ENCODE measurements around the gene AK3.
A peak's percentile ranks its signal among the peaks of the same experiment; 100 is the strongest.
"Not testable (repeated sequence)": the region's sequence is repeated elsewhere in the genome, so short reads cannot be mapped to it uniquely, and the experiment has no call there.

AK3 gene

DNA sequence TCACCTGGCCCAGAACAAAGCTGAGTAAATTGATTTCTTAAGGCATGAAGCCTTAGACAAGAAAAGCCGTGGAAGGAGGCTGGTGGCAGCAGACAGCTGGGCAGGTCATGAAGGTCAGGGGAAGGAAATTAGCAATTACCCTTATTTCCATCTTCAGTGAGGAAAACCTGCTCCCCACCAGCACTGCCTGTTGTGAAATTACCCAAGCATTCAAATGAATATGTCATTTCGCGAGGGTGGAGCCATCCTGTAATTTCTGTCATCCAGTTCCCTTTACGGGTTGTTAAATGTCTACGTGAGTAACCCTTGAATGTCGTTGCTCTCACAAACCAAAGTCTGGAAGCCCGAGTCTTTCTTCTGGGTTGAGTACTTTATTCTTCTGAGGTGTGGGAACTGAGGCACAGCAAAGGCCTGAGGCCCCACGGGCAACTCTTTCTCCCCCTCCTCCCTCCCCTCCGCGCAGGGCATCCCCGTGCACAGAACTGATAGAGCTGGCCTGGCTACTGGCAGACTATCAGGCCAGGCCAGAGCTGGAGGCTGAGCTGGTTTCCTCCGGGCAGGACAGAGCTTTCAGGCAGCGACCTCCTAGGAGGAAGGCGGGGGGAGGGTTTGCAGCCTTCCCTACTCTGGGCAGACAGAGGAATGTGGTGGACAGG lies 22.0 kb upstream of the AK3 start:
- intact Hi-C loops (cut with micrococcal nuclease) = loop anchor here (2.0 to 10.0 kb wide), 4 partner anchors 30 to 839 kb away; partner anchors contain the start of genes JAK2 and RCL1
- H3K27ac Mint-ChIP-seq = peak overlapping the region; percentile 39

DNA sequence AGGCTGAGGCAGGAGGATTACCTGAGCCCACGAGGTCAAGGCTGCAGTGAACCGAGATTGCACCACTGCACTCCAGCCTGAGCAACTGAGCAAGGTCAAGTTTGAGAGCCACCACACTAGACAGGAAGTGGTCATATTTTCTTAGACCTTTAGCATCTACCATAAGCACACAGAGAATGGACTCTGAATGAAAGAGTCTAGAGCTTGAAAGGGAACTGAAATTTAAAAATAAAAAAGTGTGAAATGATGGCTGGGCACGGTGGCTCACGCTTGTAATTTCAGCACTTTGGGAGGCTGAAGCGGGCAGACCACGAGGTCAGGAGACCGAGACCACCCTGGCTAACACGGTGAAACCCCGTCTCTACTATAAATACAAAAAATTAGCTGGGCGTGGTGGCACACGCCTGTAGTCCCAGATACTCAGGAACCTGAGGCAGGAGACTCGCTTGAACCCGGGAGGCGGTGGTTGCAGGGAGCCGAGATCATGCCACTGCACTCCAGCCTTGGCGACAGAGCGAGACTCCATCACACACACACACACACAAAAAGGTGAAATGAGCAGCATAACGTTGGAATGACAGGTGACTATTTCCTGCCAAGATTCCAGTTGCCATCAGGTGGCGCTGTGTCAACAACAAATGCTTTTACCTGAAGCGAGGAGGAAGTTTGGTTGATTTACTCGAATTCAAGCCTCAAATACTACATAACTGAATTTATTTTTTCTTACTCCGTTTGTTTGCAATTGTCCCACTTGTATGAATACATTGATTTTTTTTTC lies 21.3 kb upstream of the AK3 start:
- H3K4me1 Mint-ChIP-seq (ENCODE audit: low read depth) = peaks cover 52% of the 10 kb centered on the region

More for the DNA sequence above, 22.0 kb upstream of the AK3 start:
- H3K4me1 Mint-ChIP-seq (ENCODE audit: low read depth) = peaks cover 52% of the 10 kb centered on the region
- peaks cover 11% of the 10 kb centered on the region for H3K27me3 Mint-ChIP-seq
- H3K4me3 Mint-ChIP-seq = peak overlapping the region; percentile 54
- H3K36me3 Mint-ChIP-seq (ENCODE audit: low read depth) = no peaks in the 10 kb centered on the region
- no peaks in the 10 kb centered on the region for H3K9me3 Mint-ChIP-seq

DNA sequence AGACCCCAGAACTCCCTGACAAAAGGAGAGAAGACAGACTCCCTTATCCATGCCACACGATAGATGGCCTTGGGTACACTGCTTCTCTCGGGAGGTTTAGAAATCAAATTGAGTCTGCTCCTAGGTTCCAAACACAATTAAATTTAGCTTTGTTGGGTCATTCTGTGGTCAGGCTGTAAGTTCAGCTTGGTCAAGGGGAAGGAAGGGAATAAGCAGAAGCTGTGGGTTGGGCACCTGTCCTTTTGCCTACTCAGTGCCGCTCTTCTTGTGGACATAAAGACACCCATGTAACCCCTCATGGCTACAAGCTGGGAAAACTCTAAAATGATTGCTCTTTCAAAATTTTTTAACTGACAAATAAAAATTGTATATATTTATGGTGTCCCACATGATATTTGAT lies 19.1 kb upstream of the AK3 start:
- H3K9me3 Mint-ChIP-seq = no peaks in the 10 kb centered on the region
- no peaks in the 10 kb centered on the region for H3K36me3 Mint-ChIP-seq (ENCODE audit: low read depth)
- intact Hi-C loops (cut with micrococcal nuclease) = loop anchor here (5.0 to 10.0 kb wide), 2 partner anchors 685 to 842 kb away; no protein-coding TSS in a partner anchor
- peaks cover 47% of the 10 kb centered on the region for H3K4me1 Mint-ChIP-seq (ENCODE audit: low read depth)
- peak overlapping the region; percentile 50 for H3K27ac Mint-ChIP-seq
- H3K27me3 Mint-ChIP-seq = peaks cover 11% of the 10 kb centered on the region
- no peak overlapping the region for H3K4me3 Mint-ChIP-seq

More for the DNA sequence above, 21.3 kb upstream of the AK3 start:
- intact Hi-C loops (cut with micrococcal nuclease) = loop anchor here (2.0 to 10.0 kb wide), 4 partner anchors 31 to 840 kb away; partner anchors contain the start of genes JAK2 and RCL1
- Mint-ChIP-seq H3K27me3 (peaks cover 11% of the 10 kb centered on the region), H3K36me3 (ENCODE audit: low read depth) (no peaks in the 10 kb centered on the region), H3K4me3 (peak overlapping the region; percentile 54), H3K9me3 (no peaks in the 10 kb centered on the region), H3K27ac (peak overlapping the region; percentile 39)

DNA sequence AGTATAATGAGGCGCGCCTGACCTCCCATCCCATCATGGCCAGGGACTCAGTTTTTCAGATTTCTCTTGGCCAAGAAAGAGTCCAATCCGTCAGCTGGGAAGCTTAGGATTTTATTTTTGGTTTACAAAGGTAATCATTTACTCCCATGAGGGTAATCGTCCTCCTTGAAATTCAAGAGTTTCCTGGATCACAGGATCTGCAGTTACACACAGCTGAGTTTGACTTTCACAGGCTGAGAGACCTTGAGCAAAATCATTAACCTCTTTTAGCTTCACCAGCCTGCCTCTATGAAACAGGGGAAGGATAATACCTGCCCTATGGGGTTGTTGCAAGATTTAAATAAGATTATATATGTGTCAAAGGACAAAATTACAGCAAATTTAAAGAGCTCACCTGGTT lies 15.4 kb upstream of the AK3 start:
- Mint-ChIP-seq H3K27ac (no peak overlapping the region), H3K4me1 (ENCODE audit: low read depth) (peaks cover 31% of the 10 kb centered on the region), H3K36me3 (ENCODE audit: low read depth) (no peaks in the 10 kb centered on the region), H3K9me3 (no peaks in the 10 kb centered on the region), H3K27me3 (peaks cover 14% of the 10 kb centered on the region), H3K4me3 (no peak overlapping the region)
- intact Hi-C loops (cut with micrococcal nuclease) = loop anchor here (5.0 to 10.0 kb wide), 2 partner anchors 154 to 372 kb away; no protein-coding TSS in a partner anchor

DNA sequence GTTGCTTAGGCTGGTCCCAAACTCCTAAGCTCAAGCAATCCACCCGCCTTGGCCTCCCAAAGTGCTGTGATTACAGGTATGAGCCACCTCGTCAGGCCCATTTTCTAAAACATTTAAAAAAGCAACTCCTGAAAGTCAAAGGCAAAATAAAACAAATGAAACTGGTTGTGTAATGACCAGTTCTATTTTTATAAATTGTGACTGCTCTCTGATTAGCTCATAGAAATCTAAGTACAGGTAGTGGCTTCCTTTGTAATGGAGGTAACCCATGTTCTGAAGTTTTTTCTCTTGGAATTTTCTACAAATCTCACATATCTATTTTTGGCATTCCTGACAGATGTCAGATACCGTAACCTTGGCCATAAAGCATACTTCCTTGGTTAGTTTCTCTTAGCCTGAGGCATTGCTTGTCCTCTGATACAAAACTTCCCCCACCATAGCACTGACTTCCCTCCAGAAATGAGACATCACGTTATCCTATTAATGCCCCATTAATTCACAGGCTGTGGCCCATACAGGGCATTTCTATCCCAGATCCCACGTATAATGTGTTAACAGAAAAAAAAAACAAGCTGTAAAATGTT lies 14.1 kb upstream of the AK3 start:
- H3K4me1 Mint-ChIP-seq (ENCODE audit: low read depth) = peaks cover 19% of the 10 kb centered on the region
- H3K9me3 Mint-ChIP-seq = no peaks in the 10 kb centered on the region
- H3K27ac Mint-ChIP-seq = no peak overlapping the region
- H3K4me3 Mint-ChIP-seq = no peak overlapping the region
- peaks cover 10% of the 10 kb centered on the region for H3K27me3 Mint-ChIP-seq
- intact Hi-C loops (cut with micrococcal nuclease) = loop anchor here (5.0 to 10.0 kb wide), 2 partner anchors 153 to 370 kb away; no protein-coding TSS in a partner anchor
- no peaks in the 10 kb centered on the region for H3K36me3 Mint-ChIP-seq (ENCODE audit: low read depth)

DNA sequence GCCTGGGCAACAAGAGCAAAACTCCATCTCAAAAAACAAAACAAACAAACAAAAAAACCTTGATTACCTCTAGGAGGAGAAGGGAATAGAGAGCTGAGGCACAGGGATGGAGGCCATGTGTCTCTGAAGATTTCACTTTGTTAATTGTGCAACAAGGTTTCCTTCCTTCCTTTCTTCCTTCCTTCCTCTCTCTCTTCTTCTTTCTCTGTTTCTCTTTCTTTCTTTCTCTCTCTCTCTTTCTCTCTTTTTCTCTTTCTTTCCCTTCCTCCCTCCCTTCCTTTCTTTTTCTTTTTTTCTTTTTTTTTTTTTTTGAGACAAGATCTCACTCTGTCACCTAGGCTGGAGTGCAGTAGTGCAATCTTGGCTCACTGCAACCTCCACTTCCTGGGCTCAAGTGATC lies 13.5 kb upstream of the AK3 start:
- intact Hi-C loops (cut with micrococcal nuclease) = loop anchor here (10.0 kb wide), 1 partner anchor 370 kb away; no protein-coding TSS in a partner anchor
- not testable (repeated sequence) for H3K27ac Mint-ChIP-seq; H3K4me3 Mint-ChIP-seq; H3K36me3 Mint-ChIP-seq (ENCODE audit: low read depth); H3K9me3 Mint-ChIP-seq
- Mint-ChIP-seq H3K27me3 (peaks cover 10% of the 10 kb centered on the region), H3K4me1 (ENCODE audit: low read depth) (peaks cover 13% of the 10 kb centered on the region)

DNA sequence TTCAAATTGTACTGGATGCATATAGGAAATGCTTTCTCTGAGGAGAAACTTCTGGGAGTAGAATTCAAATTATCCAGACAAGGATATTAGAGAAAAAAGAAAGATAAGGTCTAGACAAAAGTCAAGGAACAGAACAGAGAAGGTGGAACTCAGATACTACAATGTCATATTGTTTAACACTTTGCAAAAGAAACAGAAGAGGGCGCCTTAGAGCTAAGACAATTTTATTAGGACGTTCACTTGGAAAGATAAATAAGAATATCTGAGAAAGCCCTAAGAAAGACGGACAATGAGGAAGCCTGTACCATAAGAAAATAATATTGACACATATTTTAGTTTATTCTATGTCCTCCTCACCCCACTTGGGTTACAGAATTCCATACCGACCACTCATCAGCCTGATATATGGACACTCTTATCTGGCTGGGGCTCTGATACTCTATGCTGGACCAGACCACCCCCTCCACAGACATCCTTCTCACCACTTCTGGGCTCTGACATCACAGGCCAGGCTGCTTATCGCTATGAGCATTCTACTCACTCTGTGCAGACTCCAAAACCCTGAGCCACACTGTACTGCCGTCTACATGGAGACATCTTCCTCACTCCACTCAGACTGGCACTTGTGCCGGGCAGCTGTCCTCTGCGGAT lies 9.1 kb upstream of the AK3 start:
- Mint-ChIP-seq H3K36me3 (ENCODE audit: low read depth) (no peaks in the 10 kb centered on the region), H3K4me3 (no peak overlapping the region), H3K27me3 (peaks cover 4% of the 10 kb centered on the region), H3K9me3 (no peaks in the 10 kb centered on the region), H3K4me1 (ENCODE audit: low read depth) (peaks cover 8% of the 10 kb centered on the region), H3K27ac (no peak overlapping the region)
- intact Hi-C loops (cut with micrococcal nuclease) = loop anchor here (10.0 kb wide), 1 partner anchor 365 kb away; no protein-coding TSS in a partner anchor

DNA sequence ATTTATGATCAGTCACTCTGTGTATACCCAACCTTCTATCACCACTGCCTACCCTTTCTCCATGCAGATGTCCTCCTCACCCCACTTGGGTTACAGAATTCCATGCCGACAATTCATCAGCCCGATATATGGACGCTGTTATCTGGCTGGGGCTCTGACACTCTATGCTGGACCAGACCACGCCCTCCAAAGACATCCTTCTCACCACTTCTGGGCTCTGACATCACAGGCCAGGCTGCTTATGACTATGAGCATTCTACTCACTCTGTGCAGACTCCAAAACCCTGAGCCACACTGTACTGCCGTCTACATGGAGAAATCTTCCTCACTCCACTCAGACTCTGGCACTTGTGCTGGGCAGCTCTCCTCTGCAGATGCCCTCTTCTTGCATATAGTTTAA lies 7.6 kb upstream of the AK3 start:
- Mint-ChIP-seq H3K27me3 (peaks cover 1% of the 10 kb centered on the region), H3K27ac (no peak overlapping the region), H3K9me3 (no peaks in the 10 kb centered on the region), H3K4me1 (ENCODE audit: low read depth) (no peaks in the 10 kb centered on the region), H3K4me3 (no peak overlapping the region), H3K36me3 (ENCODE audit: low read depth) (no peaks in the 10 kb centered on the region)
- intact Hi-C loops (cut with micrococcal nuclease) = no loop called here

DNA sequence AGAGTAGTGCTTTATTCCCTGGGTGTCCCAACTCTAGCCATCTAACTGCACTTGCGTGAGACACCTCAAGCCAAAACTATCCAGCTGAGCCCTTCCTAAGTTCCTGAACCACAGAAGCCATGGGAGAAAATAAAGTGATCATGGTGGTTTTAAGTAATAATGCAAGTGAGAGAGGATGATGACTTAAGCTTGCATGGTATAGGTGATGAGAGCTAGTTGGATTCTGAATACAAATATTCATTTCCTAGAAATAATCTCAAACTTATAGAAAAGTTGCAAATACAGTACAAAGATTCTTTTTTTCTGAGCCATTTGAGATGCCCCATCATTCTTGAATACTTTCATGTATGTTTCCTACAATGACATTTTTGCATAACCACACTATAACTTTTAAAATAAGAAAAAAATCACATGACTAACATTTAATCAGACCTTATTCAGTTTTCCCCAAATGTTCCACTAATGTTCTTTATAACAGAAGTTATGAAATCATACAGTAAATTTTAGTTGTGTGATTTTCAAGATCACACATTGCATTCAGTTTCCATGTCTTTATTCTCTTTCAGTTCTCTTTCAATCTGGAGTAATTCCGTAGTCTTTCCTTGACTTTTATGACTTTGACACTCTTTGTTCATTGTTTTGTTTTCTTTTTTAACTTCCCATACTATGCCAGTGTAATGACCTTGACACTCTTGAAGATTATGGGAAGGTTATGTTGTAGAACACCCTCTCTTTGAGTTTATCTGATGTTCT lies 5.5 kb upstream of the AK3 start:
- Mint-ChIP-seq H3K4me1 (ENCODE audit: low read depth) (peaks cover 7% of the 10 kb centered on the region), H3K9me3 (no peaks in the 10 kb centered on the region), H3K27ac (no peak overlapping the region), H3K27me3 (no peaks in the 10 kb centered on the region), H3K4me3 (no peak overlapping the region), H3K36me3 (ENCODE audit: low read depth) (peaks cover 3% of the 10 kb centered on the region)
- intact Hi-C loops (cut with micrococcal nuclease) = no loop called here

DNA sequence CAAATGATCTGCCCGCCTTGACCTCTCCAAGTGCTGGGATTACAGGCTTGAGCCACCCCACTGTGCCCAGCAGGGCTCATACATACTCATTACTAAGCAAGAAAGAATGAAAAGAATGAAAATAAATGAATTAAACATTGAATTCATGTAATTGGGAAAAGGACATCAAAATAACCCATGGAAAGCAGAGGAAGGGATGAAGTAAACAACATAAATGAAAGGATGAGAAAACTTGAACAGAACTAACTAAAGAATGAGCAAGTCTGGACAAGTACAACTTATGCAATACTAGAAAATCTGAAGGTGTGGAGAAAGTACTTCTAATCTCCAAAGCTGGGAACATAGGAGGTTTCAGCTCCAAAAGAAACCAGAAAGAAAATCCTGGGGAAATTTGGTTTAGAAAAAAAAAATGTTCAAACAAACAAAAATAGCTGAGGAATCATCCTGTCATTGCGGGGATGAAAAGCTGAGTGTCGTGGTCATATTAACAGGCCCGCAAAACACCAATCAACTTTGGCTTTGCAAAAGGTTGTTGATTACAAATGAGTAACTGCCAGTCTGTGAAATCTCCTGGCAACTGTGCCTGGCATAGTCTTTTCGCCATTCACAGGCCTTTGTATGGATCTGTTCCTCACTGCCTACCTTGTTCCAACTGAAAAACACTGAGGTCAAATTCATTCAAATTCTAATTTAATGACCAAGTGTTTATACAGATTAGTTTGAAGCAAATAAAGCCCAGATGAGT lies 2.3 kb upstream of the AK3 start:
- no peak overlapping the region for H3K27ac Mint-ChIP-seq
- no peaks in the 10 kb centered on the region for H3K9me3 Mint-ChIP-seq
- intact Hi-C loops (cut with micrococcal nuclease) = loop anchor here (5.0 kb wide), 2 partner anchors 66 to 81 kb away; partner anchors contain the start of genes CDC37L1 and PLPP6
- H3K27me3 Mint-ChIP-seq = no peaks in the 10 kb centered on the region
- no peak overlapping the region for H3K4me3 Mint-ChIP-seq
- H3K4me1 Mint-ChIP-seq (ENCODE audit: low read depth) = peaks cover 25% of the 10 kb centered on the region
- H3K36me3 Mint-ChIP-seq (ENCODE audit: low read depth) = peaks cover 15% of the 10 kb centered on the region

DNA sequence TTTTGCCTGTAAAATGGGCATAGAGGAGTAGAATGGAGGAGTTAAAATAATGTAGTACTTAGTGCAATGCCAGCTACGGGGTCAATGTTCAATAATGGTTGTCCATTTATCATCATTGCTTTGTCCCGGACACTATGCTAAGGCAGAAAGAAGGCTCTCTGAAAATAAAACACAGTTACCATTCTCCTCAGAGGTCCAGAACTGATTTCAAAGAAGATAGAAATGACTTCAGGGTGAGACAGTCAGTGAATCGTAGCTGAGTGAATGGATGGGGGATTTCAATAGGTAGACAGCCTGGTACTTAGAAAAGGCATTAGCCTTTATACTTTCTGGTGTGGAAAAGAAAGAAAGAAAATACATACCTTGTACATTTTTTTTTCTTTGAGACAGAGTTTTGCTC lies 1.2 kb upstream of the AK3 start:
- Mint-ChIP-seq H3K27ac (peak overlapping the region; percentile 86), H3K27me3 (no peaks in the 10 kb centered on the region), H3K36me3 (ENCODE audit: low read depth) (peaks cover 15% of the 10 kb centered on the region), H3K9me3 (no peaks in the 10 kb centered on the region), H3K4me1 (ENCODE audit: low read depth) (peaks cover 25% of the 10 kb centered on the region), H3K4me3 (no peak overlapping the region)
- intact Hi-C loops (cut with micrococcal nuclease) = loop anchor here (5.0 kb wide), 2 partner anchors 65 to 80 kb away; partner anchors contain the start of genes CDC37L1 and PLPP6

DNA sequence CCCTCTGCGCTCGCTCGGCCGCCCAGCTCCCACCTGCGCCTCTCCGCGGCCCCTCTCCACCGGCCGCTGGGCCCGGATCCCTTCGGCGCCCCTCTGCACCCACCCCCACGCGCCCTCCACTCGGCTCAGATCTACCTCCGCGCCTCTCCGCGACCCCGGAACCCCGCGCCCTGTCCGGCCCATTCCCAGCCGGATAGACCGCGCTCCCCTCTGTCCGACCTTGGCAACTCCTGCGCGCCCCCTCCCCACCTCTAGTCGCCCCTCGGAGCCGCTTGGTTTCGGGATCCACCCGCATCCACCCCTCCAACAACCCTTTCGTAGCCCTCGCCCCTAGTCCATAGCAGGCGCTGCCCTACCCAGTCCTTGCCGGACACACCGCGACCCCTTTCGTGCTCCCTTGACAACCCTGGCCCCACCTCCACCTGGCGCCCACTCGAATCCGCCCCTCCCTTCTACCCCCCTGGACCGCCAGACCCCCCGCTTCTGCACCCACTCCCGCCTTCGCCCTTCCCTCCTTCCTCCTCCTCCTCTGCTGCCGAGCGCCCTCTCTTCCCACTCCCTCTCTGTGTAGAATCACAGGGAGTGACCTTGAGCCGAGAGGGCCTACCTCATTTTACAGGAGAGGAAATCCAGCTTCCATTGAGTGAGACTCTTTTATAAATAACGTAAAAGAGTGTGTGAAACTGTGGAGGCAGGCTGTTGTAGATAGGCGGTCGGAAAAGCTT lies 525 bp upstream of the AK3 start:
- Mint-ChIP-seq H3K27ac (peak overlapping the region; percentile 86), H3K4me3 (peak overlapping the region; percentile 87), H3K27me3 (no peaks in the 10 kb centered on the region), H3K4me1 (ENCODE audit: low read depth) (peaks cover 25% of the 10 kb centered on the region), H3K36me3 (ENCODE audit: low read depth) (peaks cover 15% of the 10 kb centered on the region), H3K9me3 (no peaks in the 10 kb centered on the region)
- intact Hi-C loops (cut with micrococcal nuclease) = loop anchor here (2.0 to 5.0 kb wide), 3 partner anchors 51 to 79 kb away; partner anchors contain the start of genes CDC37L1, PLPP6 and RCL1

Data from dendritic cell treated with granulocyte-macrophage colony-stimulating factor and Interleukin-4, amounts not matched to agents 40 ng/mL and 50 ng/mL, for 4 days (primary cell).